Activated CD8-positive, alpha-beta memory T cell treated with anti-CD3 and anti-CD28 coated beads, Interleukin-2, amount 50 U/mL, for 48 hours (primary cell): ENCODE measurements around the gene NLK.
"Not testable (repeated sequence)": the region's sequence is repeated elsewhere in the genome, so short reads cannot be mapped to it uniquely, and the experiment has no call there.

Experiments
- DNase-seq: peaks from one replicate; pipeline ENCODE4 v3.0.0-alpha.2; 2020

The NLK gene

DNA sequence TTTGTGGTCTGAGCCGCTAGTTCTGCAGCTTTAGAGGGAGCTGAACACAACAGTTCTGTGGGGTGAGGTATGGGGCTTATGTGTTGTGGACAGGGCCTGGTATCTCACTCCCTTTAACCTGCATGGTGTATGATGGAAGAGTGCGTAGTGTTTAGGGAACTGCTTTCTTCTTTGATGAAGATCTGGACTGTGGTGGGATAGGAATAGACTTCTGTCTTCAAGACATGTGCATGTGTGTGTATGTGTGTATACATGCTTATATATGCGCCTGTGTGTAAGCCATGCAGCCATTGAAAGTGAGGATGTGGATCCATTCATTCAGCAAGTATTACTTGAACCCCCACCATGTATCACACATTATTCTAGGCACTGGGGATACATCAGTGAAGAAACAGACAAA, 161.8 kb downstream of the NLK start:
- DNase-seq, result no peak

DNA sequence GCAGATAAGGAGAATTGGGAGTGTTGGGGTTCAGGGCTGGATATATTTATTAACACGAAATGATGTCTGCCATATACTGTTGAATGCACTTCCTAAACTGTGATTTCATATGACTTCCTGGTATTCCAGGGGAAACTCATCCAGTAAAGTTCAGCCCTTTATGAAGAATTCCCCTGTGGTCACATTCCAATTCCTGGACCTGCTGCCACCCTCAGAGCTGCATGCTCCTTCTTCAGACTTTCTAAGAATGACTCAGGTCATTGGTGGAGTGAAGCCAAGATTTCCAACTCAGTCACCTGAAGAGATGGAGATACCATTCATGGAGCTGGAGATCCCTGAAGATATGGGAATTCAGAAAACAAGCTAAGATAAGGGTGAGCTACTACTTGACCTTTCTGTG, 162.3 kb downstream of the NLK start:
- no peak for DNase-seq

GRCh38 chr17:28206292-28206691, 163.8 kb downstream of the NLK start:
- DNase-seq, result no peak

DNA sequence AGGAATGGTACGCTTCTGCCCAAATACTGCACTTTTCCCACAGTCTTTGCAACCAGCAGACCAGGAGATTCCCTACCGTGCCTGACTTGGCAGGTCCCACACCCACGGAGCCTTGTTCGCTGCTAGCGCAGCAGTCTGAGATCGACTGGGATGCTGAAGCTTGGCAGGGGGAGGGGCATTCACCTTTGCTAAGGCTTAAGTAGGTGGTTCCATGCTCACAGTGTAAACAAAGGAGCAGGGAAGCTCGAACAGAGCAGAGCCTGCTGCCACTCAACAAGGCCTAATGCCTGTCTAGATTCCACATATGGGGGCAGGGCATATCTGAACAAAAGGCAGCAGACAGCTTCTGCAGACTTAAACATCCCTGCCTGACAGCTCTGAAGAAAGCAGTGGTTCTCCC, 169.3 kb downstream of the NLK start:
- DNase-seq, result no peak

GRCh38 chr17:28213578-28213977, 171.1 kb downstream of the NLK start:
- DNase-seq, result not testable (repeated sequence)

- DNase-seq, result no peak
Measured at GRCh38 chr17:28216052-28216451, 173.6 kb downstream of the NLK start.

GRCh38 chr17:28216528-28216927, 174.1 kb downstream of the NLK start:
- DNase-seq, result no peak

DNA sequence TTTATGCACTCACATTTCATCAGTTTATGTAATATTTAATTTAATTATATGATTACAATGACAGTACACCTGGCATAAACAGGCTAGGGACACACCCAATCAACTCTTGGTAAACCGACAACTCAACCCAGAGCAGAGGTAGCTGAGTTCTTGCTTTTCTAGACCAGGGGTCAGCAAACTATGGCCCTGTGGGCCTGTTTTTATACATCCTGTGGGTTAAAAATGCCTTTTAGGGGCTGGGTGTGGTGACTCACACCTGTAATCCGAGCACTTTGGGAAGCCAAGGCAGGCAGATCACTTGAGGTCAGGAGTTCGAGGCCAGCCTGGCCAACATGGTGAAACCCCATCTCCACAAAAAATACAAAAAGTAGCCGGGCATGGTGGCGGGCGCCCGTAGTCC, 177.3 kb downstream of the NLK start:
- no peak for DNase-seq

- DNase-seq, result no peak
Measured at GRCh38 chr17:28221751-28222414, 179.4 kb downstream of the NLK start.

- no peak for DNase-seq
Measured at GRCh38 chr17:28225271-28225670, 182.8 kb downstream of the NLK start.

- no peak for DNase-seq
Measured at GRCh38 chr17:28225867-28226266, 183.4 kb downstream of the NLK start.

- DNase-seq, result no peak
Measured at GRCh38 chr17:28226563-28227315, 184.3 kb downstream of the NLK start.

GRCh38 chr17:28227316-28228108, 185.0 kb downstream of the NLK start:
- DNase-seq, result peak; percentile 65

GRCh38 chr17:28228109-28228840, 185.8 kb downstream of the NLK start:
- DNase-seq, result no peak

GRCh38 chr17:28228986-28229729, 186.7 kb downstream of the NLK start:
- DNase-seq, result no peak

DNA sequence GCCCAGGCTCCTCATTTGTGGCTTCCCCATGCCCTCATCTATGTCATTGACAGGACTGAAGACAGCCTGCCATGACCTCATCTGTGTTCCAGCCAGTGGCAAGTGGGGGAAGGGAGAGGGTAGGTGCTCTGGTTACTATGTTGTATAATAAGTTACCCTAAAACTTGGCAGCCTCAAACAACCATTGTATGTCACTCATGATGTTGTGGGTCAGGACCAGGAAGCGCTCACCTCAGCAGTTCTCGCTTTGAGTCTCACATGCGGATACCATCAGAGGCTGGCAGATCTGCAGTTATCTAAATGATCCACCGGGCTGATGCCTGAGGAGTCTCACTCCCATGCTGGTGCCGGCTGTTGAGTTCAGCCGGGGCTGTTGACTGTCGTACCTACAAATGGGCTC, 187.5 kb downstream of the NLK start:
- no peak for DNase-seq

GRCh38 chr17:28230607-28231006, 188.1 kb downstream of the NLK start:
- not testable (repeated sequence) for DNase-seq

DNA sequence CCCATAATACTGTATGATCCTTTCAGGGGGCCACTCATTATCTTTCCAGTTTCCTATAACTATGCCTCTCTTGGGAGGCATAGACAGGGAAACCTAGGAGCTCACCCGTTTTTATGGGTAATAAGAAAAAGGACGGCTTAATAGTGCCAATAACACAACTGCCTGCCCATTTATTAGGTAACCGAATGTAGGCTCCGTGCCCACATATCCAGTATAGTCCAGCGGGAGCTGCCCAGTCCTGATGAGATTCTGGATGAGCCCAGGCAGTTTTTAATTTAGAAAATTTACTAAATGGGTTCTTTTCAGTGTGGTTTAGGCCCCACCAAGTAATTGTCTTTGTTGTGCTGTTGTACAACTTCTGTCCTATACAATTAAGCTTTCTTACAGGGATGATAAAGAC, 189.1 kb downstream of the NLK start:
- not testable (repeated sequence) for DNase-seq

DNA sequence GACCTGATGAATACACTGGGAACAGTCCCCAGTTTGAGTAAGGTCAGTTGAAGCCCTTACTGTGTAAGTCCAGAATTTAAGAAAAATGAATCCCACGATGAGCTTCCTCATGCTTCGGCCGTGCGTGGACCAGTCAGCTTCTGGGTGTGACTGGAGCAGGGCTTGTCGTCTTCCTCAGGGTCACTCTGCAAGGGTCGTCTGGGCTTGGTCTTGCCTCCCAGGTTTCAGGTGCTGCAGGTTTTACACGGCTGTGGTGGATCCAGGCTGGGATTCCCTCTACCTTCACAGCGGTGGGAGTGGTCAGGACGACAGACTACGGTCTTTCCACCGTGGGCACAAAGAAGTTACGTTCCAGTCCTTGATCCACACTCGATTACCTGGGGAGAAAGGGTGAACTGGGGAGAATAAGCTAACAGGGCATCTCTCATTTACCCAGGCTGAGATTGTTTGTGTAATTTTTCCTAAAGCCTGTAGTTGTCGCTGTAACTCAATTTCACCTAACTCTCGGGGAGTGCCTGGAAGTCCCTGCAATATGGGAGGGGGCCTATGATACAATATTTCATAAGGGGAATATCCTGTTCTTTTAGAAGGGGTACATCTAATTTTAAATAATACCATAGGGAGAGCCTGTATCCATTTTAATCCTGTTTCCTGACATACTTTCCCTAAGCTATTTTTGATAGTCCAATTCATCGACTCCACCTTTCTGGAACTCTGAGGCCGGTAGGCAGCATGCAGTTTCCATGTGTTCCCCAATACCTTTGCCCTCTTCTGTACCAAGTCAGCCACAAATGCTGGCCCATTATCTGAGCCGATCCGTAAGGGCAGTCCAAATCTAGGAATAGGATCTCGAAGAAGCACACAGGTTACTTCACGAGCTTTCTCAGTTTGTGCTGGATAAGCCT, 190.7 kb downstream of the NLK start:
- DNase-seq, result not testable (repeated sequence)

DNA sequence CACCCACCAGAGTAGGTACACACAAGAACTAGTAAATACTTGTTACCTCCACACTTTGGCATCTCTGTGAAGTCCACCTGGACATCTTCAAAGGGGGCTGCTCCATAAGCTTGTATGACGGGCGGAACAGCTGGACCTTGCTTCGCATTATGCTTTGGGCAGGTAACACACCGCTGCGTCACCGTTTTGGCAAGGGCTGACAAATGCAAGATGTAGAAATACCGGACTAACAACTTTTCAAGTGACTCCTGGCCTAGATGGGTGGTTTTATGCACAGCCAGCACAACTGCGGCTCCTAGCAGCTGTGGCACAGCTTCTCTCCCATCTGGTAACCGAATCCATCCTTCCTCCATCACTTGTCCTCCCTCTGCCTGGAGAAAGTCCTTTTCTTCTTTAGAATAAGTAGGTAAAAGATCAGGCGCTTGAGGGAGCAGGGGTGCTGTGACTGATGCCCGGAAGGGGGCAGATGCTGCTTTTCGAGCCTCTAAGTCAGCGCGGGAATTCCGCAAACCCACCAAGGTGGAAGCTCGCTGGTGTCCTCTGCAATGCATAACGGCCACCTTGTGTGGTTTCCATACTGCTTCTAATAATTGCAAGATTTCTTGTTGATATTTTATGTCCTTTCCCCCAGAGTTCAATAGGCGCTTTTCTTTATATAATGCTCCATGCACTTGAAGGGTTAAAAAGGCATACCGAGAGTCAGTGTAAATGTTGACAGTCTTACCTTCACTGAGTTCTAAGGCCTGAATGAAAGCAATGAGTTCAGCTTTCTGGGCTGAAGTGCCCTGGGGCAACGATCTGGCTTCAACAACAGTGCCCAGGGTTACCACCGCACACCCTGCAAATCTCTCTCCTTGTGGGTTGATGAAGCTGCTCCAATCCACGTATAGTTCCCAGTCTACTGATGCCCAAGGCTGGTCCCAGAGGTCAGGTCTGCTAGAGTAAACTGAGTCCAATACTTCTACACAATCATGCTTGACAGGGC, 191.7 kb downstream of the NLK start:
- DNase-seq, result not testable (repeated sequence)
